Measurements from ENCODE around the gene MEGF11.
"Not testable (repeated sequence)": the region's sequence is repeated elsewhere in the genome, so short reads cannot be mapped to it uniquely, and the experiment has no call there.

The MEGF11 gene

GRCh38 chr15:65870889-65871533 lies 382.5 kb downstream of the MEGF11 start:
- peak; percentile 55 for DNase-seq (ENCODE audit: low read depth)
- TF ChIP-seq CTCF (conservative IDR thresholded peaks at IDR 0.05; ENCODE audit: low read length): no peak
- H3K4me3 ChIP-seq (ENCODE audit: low read length): peak overlapping the region; percentile 99

GRCh38 chr15:65869954-65870871 lies 383.3 kb downstream of the MEGF11 start:
- TF ChIP-seq CTCF (conservative IDR thresholded peaks at IDR 0.05; ENCODE audit: low read length): no peak
- peak; percentile 24 for DNase-seq (ENCODE audit: low read depth)
- H3K4me3 ChIP-seq (ENCODE audit: low read length): peak overlapping the region; percentile 99

- H3K4me3 ChIP-seq (ENCODE audit: low read length): peak within 1 kb of the TSS; percentile 99
- DNase-seq (ENCODE audit: low read depth): peak; percentile 97
- TF ChIP-seq CTCF (conservative IDR thresholded peaks at IDR 0.05; ENCODE audit: low read length): peak; percentile 38
These were observed 384.2 kb downstream of the MEGF11 start, which contains the start of gene RAB11A for GRCh38 chr15:65869126-65869953. Gene RAB11A (plus strand): TSS chr15:65869491. CDS start chr15:65869586, 95 bp downstream.

GRCh38 chr15:65868546-65869125 lies 384.9 kb downstream of the MEGF11 start:
- DNase-seq (ENCODE audit: low read depth): no peak
- H3K4me3 ChIP-seq (ENCODE audit: low read length): peak overlapping the region; percentile 99
- TF ChIP-seq CTCF (conservative IDR thresholded peaks at IDR 0.05; ENCODE audit: low read length): no peak

- not testable (repeated sequence) for H3K4me3 ChIP-seq (ENCODE audit: low read length); DNase-seq (ENCODE audit: low read depth)
These were observed 385.6 kb downstream of the MEGF11 start for GRCh38 chr15:65867933-65868332.

GRCh38 chr15:65867244-65867643 lies 386.3 kb downstream of the MEGF11 start:
- no peak for DNase-seq (ENCODE audit: low read depth)
- H3K4me3 ChIP-seq (ENCODE audit: low read length): no peak overlapping the region
- TF ChIP-seq CTCF (conservative IDR thresholded peaks at IDR 0.05; ENCODE audit: low read length): no peak

GRCh38 chr15:65863106-65863505 lies 390.4 kb downstream of the MEGF11 start:
- no peak overlapping the region for H3K4me3 ChIP-seq (ENCODE audit: low read length)
- TF ChIP-seq CTCF (conservative IDR thresholded peaks at IDR 0.05; ENCODE audit: low read length): no peak
- no peak for DNase-seq (ENCODE audit: low read depth)

All from AG10803 (cell line).